OCI-LY7 (cell line): Measurements from ENCODE around the gene PDIA6. TPM values are rescaled to one million over a fixed set of nuclear protein-coding genes. Genes with fewer than 3 reads are reported as not detected.

ENCODE experiments used
- BruUV-seq: library from RNA; stranded (reverse); fragments of 400-500 nt; replicated peaks from 2 replicates; lab custom pipeline; 2021; lab: Mats Ljungman, UMichigan
- CTCF ChIA-PET: fragments of 300-600 bp; sonication (Branson Sonifier 250); formaldehyde crosslinking; loops from one replicate; lab custom pipeline; 2022; ENCODE audit warnings: antibody characterized with exemption; ENCODE audit not compliant: unreplicated experiment; lab: Charles Lee
- POLR2A ChIA-PET: fragments of 300-600 bp; sonication (Branson Sonifier 250); formaldehyde crosslinking; loops from one replicate; lab custom pipeline; 2022; ENCODE audit warnings: antibody characterized with exemption; lab: Charles Lee
- DNase-seq: peaks from one replicate; pipeline ENCODE4 v3.0.0-alpha.2; 2015; ENCODE audit warnings: low spot score
- H2AFZ ChIP-seq: fragments of 200-600 bp; sonication (generic), shearing (Covaris generic); 2 replicates; pipeline ENCODE4 v1.6.1; 2014; ENCODE audit warnings: mild to moderate bottlenecking, antibody characterized with exemption, low read length, moderate library complexity
- H3K27ac ChIP-seq: fragments of 200-600 bp; sonication (generic); 2 replicates; pipeline ENCODE4 v1.5.1; 2014; ENCODE audit warnings: mixed run types, low read depth, mild to moderate bottlenecking, moderate library complexity, low read length, inconsistent platforms; ENCODE audit not compliant: poor library complexity, severe bottlenecking
- H3K36me3 ChIP-seq: fragments of 200-600 bp; sonication (generic); 2 replicates; pipeline ENCODE4 v1.6.1; 2014; ENCODE audit warnings: mild to moderate bottlenecking, antibody characterized with exemption, low read length, moderate library complexity, mixed read lengths; ENCODE audit not compliant: insufficient read depth
- H3K4me1 ChIP-seq: fragments of 200-600 bp; sonication (generic); 2 replicates; pipeline ENCODE4 v1.5.1; 2014; ENCODE audit warnings: mild to moderate bottlenecking, low read length; ENCODE audit not compliant: insufficient read depth, poor library complexity, severe bottlenecking
- H3K4me2 ChIP-seq: fragments of 200-600 bp; sonication (generic); 2 replicates; pipeline ENCODE4 v1.6.1; 2014; ENCODE audit warnings: mild to moderate bottlenecking, low read length
- H3K4me3 ChIP-seq: fragments of 200-600 bp; sonication (generic); 2 replicates; pipeline ENCODE4 v1.5.1; 2014; ENCODE audit warnings: mild to moderate bottlenecking, low read depth, low read length; ENCODE audit not compliant: poor library complexity, severe bottlenecking
- H3K79me2 ChIP-seq: fragments of 200-600 bp; sonication (generic); 2 replicates; pipeline ENCODE4 v1.6.1; 2016; ENCODE audit warnings: low read depth, mild to moderate bottlenecking, low read length, moderate library complexity, mixed read lengths; ENCODE audit not compliant: insufficient read depth
- H3K9me2 ChIP-seq: fragments of 200-600 bp; sonication (generic); 2 replicates; pipeline ENCODE4 v1.6.1; 2016; ENCODE audit warnings: mild to moderate bottlenecking, low read length, mixed read lengths; ENCODE audit not compliant: insufficient read depth
- H3K9me3 ChIP-seq: fragments of 200-600 bp; sonication (generic); 2 replicates; pipeline ENCODE4 v1.6.1; 2014; ENCODE audit warnings: mild to moderate bottlenecking, mixed run types, low read length, mixed read lengths
- H4K20me1 ChIP-seq: fragments of 200-600 bp; sonication (generic); 2 replicates; pipeline ENCODE4 v1.6.1; 2014; ENCODE audit warnings: mild to moderate bottlenecking, antibody characterized with exemption, low read length, moderate library complexity, mixed read lengths; ENCODE audit not compliant: insufficient read depth
- CTCF ChIP-seq: fragments of 200-600 bp; sonication (generic); conservative IDR thresholded peaks from 2 replicates; pipeline ENCODE4 v1.5.1; 2014; ENCODE audit warnings: mild to moderate bottlenecking, antibody characterized with exemption, low read length, moderate library complexity, mixed read lengths
- EZH2phosphoT487 ChIP-seq: fragments of 200-600 bp; sonication (generic); IDR thresholded peaks from 2 replicates; pipeline ENCODE4 v1.6.1; 2018; ENCODE audit warnings: low read depth, borderline replicate concordance, mild to moderate bottlenecking, mixed run types, antibody characterized with exemption, low read length, moderate library complexity, mixed read lengths
- intact Hi-C: fragments of 100-400 bp; cut with micrococcal nuclease; formaldehyde crosslinking; loops from one replicate; pipeline ENCODE4 v1.10.0; 2022; ENCODE audit not compliant: unreplicated experiment
- total RNA-seq, 2 experiments: library from RNA; depleted of rRNA in 1 of 2; stranded (reverse); fragments of >200 nt in 1 of 2; shearing (Covaris generic) in 1 of 2; gene quantifications; 2 replicates each; pipeline ENCODE4 v1.2.3, GENCODE V29; 2014 to 2022

The PDIA6 gene
- total RNA-seq, 2 experiments from 2014 or later, result 150 to 171 TPM

GRCh38 chr2:10796703-10797102 lies 15.9 kb downstream of the PDIA6 start:
- DNase-seq, result no peak
- intact Hi-C loops, result no loop called here
- POLR2A ChIA-PET, result no interaction called here
- Histone ChIP-seq H3K79me2 (peaks cover 36% of the 10 kb centered on the region), H3K36me3 (peaks cover 92% of the 10 kb centered on the region), H3K27ac (no peak overlapping the region), H3K4me1 (no peaks in the 10 kb centered on the region), H2AFZ (no peak overlapping the region), H4K20me1 (peaks cover 8% of the 10 kb centered on the region; the same call in 1 of the 2 replicates), H3K4me2 (no peak overlapping the region), H3K9me2 (no peaks in the 10 kb centered on the region), H3K4me3 (no peak overlapping the region), H3K9me3 (no peaks in the 10 kb centered on the region)
- TF ChIP-seq CTCF, result no peak
- TF ChIP-seq EZH2phosphoT487, result no peak
- BruUV-seq, result no TSS peak
- CTCF ChIA-PET, result no interaction called here

GRCh38 chr2:10795508-10796046 lies 17.0 kb downstream of the PDIA6 start:
- BruUV-seq, result no TSS peak
- Histone ChIP-seq H3K9me3 (no peaks in the 10 kb centered on the region), H3K79me2 (peaks cover 25% of the 10 kb centered on the region), H3K27ac (no peak overlapping the region), H3K4me2 (no peak overlapping the region), H2AFZ (no peak overlapping the region), H3K4me3 (no peak overlapping the region), H4K20me1 (0 out of 2 replicates have a peak, but pooled peaks cover 5% of the 10 kb centered on the region), H3K4me1 (no peaks in the 10 kb centered on the region), H3K9me2 (no peaks in the 10 kb centered on the region), H3K36me3 (peaks cover 92% of the 10 kb centered on the region)
- CTCF ChIA-PET, result no interaction called here
- intact Hi-C loops, result no loop called here
- TF ChIP-seq EZH2phosphoT487 (no peak), CTCF (no peak)
- POLR2A ChIA-PET, result no interaction called here
- DNase-seq, result no peak

GRCh38 chr2:10794876-10795275 lies 17.7 kb downstream of the PDIA6 start:
- intact Hi-C loops, result no loop called here
- ChIA-PET CTCF (no interaction called here), POLR2A (no interaction called here)

More at GRCh38 chr2:10794876-10795275, 17.7 kb downstream of the PDIA6 start:
- Histone ChIP-seq H4K20me1 (0 out of 2 replicates have a peak, but pooled peaks cover 5% of the 10 kb centered on the region), H3K36me3 (peaks cover 92% of the 10 kb centered on the region), H3K4me3 (no peak overlapping the region), H3K9me2 (no peaks in the 10 kb centered on the region), H2AFZ (no peak overlapping the region), H3K9me3 (no peaks in the 10 kb centered on the region), H3K4me1 (no peaks in the 10 kb centered on the region), H3K27ac (no peak overlapping the region), H3K79me2 (peaks cover 18% of the 10 kb centered on the region), H3K4me2 (no peak overlapping the region)
- TSS peak; percentile 8 for BruUV-seq
- TF ChIP-seq EZH2phosphoT487 (no peak), CTCF (no peak)
- no peak for DNase-seq
